ENCODE measurements around the gene SREBF1.

Gene SREBF1

DNA sequence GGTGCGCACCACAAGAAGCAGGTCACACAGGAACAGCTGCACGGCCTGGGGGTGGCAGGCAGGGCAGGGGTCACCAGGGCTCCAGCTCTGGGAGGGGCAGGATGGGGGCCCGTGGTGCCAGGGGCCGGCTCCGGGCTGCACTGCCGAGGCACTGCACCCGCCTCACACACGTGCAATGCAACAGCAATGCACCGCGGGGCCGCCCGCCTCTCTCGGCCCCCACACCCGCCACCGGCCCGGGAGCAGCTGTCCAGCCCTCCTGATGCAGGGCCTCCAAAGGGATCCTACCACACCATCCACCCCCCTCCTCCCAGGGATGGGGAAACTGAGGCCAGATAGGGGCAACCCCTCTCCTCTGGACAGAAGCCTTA lies 23.1 kb downstream of the SREBF1 start:
- TF ChIP-seq, protein P1, sequence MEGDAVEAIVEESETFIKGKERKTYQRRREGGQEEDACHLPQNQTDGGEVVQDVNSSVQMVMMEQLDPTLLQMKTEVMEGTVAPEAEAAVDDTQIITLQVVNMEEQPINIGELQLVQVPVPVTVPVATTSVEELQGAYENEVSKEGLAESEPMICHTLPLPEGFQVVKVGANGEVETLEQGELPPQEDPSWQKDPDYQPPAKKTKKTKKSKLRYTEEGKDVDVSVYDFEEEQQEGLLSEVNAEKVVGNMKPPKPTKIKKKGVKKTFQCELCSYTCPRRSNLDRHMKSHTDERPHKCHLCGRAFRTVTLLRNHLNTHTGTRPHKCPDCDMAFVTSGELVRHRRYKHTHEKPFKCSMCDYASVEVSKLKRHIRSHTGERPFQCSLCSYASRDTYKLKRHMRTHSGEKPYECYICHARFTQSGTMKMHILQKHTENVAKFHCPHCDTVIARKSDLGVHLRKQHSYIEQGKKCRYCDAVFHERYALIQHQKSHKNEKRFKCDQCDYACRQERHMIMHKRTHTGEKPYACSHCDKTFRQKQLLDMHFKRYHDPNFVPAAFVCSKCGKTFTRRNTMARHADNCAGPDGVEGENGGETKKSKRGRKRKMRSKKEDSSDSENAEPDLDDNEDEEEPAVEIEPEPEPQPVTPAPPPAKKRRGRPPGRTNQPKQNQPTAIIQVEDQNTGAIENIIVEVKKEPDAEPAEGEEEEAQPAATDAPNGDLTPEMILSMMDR (conservative IDR thresholded peaks at IDR 0.05; ENCODE audit: low read length): no peak
- TF ChIP-seq EZH2phosphoT487 (IDR thresholded peaks at IDR 0.05; ENCODE audit: borderline replicate concordance): no peak
- H3F3A ChIP-seq (ENCODE audit: low read depth): peaks cover 4% of the 10 kb centered on the region; the same call in 1 of the 2 replicates
- H3K4me2 ChIP-seq (ENCODE audit: low read depth, low read length, poor library complexity, severe bottlenecking): no peak overlapping the region
- no peak overlapping the region for H2AFZ ChIP-seq (ENCODE audit: low read length)
- H3K9ac ChIP-seq (ENCODE audit: low read depth, low read length, poor library complexity, severe bottlenecking): no peak overlapping the region
- H3K27me3 ChIP-seq (ENCODE audit: insufficient read depth, low read length, poor library complexity, severe bottlenecking): no peaks in the 10 kb centered on the region
- H3K9me2 ChIP-seq (replicated peaks; ENCODE audit: low read depth, low read length): no peaks in the 10 kb centered on the region
- H3K79me2 ChIP-seq (ENCODE audit: insufficient read depth, low read length): no peaks in the 10 kb centered on the region
- no peaks in the 10 kb centered on the region for H3K4me1 ChIP-seq (ENCODE audit: insufficient read depth, low read length, poor library complexity, severe bottlenecking)
- H3K36me3 ChIP-seq (ENCODE audit: insufficient read depth, low read length): peaks cover 9% of the 10 kb centered on the region; the same call in 1 of the 2 replicates
- H3K9me3 ChIP-seq (ENCODE audit: insufficient read depth, low read depth, low read length): no peaks in the 10 kb centered on the region
- no peak overlapping the region for H3K4me3 ChIP-seq (ENCODE audit: low read length, poor library complexity, severe bottlenecking)
- H4K20me1 ChIP-seq (ENCODE audit: insufficient read depth, low read length, poor library complexity, severe bottlenecking): peaks cover 8% of the 10 kb centered on the region

DNA sequence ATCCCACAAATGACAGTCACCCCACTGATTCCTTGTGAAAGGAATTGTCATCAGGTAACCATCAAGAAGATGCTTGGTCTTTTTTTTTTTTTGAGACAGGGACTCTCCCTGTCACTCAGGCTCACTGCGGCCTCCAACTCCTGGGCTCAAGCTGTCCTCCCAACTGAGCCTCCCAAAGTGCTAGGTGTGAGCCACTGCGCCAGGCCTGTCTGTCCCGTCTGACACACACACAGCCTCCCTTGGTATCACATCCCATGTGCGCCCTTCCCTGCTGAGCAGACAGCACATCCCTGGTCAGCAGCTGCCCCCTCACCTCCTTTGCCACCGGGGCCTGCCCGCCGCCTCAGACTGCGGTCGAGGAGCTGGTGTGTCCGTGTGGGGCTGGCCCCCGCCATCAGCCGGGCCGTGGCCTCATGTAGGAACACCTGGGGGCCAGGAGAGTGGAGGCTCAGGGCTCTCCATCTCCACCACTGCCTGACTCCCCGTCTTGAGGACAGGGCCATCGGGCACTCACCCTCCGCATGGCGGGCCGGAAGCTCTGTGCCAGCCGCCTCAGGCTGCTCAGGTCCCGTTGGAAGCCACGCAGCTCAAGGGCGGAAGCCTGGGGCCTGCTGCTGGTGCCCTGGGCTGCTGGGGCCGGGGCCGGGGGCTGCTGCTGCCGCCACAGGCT lies 23.6 kb downstream of the SREBF1 start:
- no peaks in the 10 kb centered on the region for H3K9me2 ChIP-seq (replicated peaks; ENCODE audit: low read depth, low read length)
- H3K79me2 ChIP-seq (ENCODE audit: insufficient read depth, low read length): no peaks in the 10 kb centered on the region
- H3F3A ChIP-seq (ENCODE audit: low read depth): peaks cover 4% of the 10 kb centered on the region; the same call in 1 of the 2 replicates
- no peak overlapping the region for H3K4me3 ChIP-seq (ENCODE audit: low read length, poor library complexity, severe bottlenecking)
- H3K4me2 ChIP-seq (ENCODE audit: low read depth, low read length, poor library complexity, severe bottlenecking): no peak overlapping the region
- H3K36me3 ChIP-seq (ENCODE audit: insufficient read depth, low read length): peaks cover 7% of the 10 kb centered on the region; the same call in 1 of the 2 replicates
- no peak overlapping the region for H3K9ac ChIP-seq (ENCODE audit: low read depth, low read length, poor library complexity, severe bottlenecking)
- H2AFZ ChIP-seq (ENCODE audit: low read length): no peak overlapping the region
- H3K27me3 ChIP-seq (ENCODE audit: insufficient read depth, low read length, poor library complexity, severe bottlenecking): no peaks in the 10 kb centered on the region
- H3K4me1 ChIP-seq (ENCODE audit: insufficient read depth, low read length, poor library complexity, severe bottlenecking): no peaks in the 10 kb centered on the region
- no peak for TF ChIP-seq EZH2phosphoT487 (IDR thresholded peaks at IDR 0.05; ENCODE audit: borderline replicate concordance)
- TF ChIP-seq, protein P1 (conservative IDR thresholded peaks at IDR 0.05; ENCODE audit: low read length): no peak
- no peaks in the 10 kb centered on the region for H3K9me3 ChIP-seq (ENCODE audit: insufficient read depth, low read depth, low read length)
- peaks cover 8% of the 10 kb centered on the region for H4K20me1 ChIP-seq (ENCODE audit: insufficient read depth, low read length, poor library complexity, severe bottlenecking)

DNA sequence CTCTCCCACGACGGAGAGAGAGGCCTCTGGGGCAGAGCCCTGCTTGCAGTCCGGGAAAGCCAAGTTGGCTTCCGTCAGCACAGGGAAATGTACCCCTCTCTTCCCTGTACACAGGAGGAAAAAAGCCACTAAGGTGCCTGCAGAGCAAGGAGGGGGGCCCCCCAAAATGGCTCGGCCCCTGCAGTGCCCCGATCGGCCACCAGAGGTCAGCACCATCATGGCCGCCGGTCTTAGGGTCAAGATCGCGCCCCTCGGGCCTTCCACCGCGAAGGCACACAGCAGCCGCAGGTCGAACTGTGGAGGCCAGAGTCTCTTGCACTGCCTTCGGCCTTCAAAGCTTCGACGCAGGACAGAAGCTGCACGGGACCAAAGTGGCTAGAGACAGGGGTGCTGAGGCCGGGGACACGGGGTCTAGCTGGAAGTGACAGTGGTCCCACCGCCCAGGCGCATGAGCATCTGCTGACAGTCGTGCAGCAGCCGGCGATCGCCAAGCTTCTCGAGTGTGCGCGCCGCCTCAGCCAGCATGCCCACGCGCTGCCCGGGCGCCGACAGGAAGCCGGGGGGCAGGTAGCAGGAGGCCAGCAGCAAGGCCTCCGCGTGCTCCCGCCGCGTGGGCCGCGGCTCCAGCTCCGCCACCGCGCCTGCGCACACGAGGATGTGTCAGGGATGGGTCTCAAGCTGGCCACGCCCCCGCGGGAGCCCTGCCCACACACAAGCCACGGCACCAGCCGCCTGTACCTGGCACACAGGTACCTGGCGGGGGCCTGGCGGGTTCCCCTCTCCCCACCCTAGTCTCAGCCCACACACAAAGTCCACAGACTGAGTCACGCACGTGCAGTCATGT lies 24.4 kb downstream of the SREBF1 start:
- H3K9me2 ChIP-seq (replicated peaks; ENCODE audit: low read depth, low read length): no peaks in the 10 kb centered on the region
- H3K4me2 ChIP-seq (ENCODE audit: low read depth, low read length, poor library complexity, severe bottlenecking): no peak overlapping the region
- peaks cover 13% of the 10 kb centered on the region; the same call in 1 of the 2 replicates for H3K36me3 ChIP-seq (ENCODE audit: insufficient read depth, low read length)
- H3K4me3 ChIP-seq (ENCODE audit: low read length, poor library complexity, severe bottlenecking): no peak overlapping the region
- H4K20me1 ChIP-seq (ENCODE audit: insufficient read depth, low read length, poor library complexity, severe bottlenecking): peaks cover 8% of the 10 kb centered on the region
- H3K9me3 ChIP-seq (ENCODE audit: insufficient read depth, low read depth, low read length): no peaks in the 10 kb centered on the region
- H3K9ac ChIP-seq (ENCODE audit: low read depth, low read length, poor library complexity, severe bottlenecking): no peak overlapping the region
- no peak for TF ChIP-seq EZH2phosphoT487 (IDR thresholded peaks at IDR 0.05; ENCODE audit: borderline replicate concordance)
- TF ChIP-seq, protein P1 (conservative IDR thresholded peaks at IDR 0.05; ENCODE audit: low read length): peak; percentile 99
- H3K27me3 ChIP-seq (ENCODE audit: insufficient read depth, low read length, poor library complexity, severe bottlenecking): no peaks in the 10 kb centered on the region
- no peak overlapping the region for H2AFZ ChIP-seq (ENCODE audit: low read length)
- H3F3A ChIP-seq (ENCODE audit: low read depth): peaks cover 4% of the 10 kb centered on the region; the same call in 1 of the 2 replicates
- H3K79me2 ChIP-seq (ENCODE audit: insufficient read depth, low read length): no peaks in the 10 kb centered on the region
- no peaks in the 10 kb centered on the region for H3K4me1 ChIP-seq (ENCODE audit: insufficient read depth, low read length, poor library complexity, severe bottlenecking)
